Ishikawa (cell line): ENCODE data around the gene ALPI.
A peak's percentile ranks its signal among the peaks of the same experiment; 100 is the strongest.

ENCODE experiments used
- CEBPB ChIP-seq: IDR thresholded peaks from 2 replicates; pipeline ENCODE4 v1.6.1; 2012
- CREB1 ChIP-seq: IDR thresholded peaks from 2 replicates; pipeline ENCODE4 v1.6.1; 2012; ENCODE audit warnings: low read depth
- EGR1 ChIP-seq: IDR thresholded peaks from 2 replicates; pipeline ENCODE4 v1.6.1; 2012
- EP300 ChIP-seq: IDR thresholded peaks from 2 replicates; pipeline ENCODE4 v1.6.1; 2012; ENCODE audit warnings: borderline replicate concordance
- FOXM1 ChIP-seq: IDR thresholded peaks from 2 replicates; pipeline ENCODE4 v1.6.1; 2012; ENCODE audit warnings: low read depth, borderline replicate concordance
- MAX ChIP-seq: IDR thresholded peaks from 2 replicates; pipeline ENCODE4 v1.6.1; 2012
- NFIC ChIP-seq: IDR thresholded peaks from 2 replicates; pipeline ENCODE4 v1.6.1; 2012
- RAD21 ChIP-seq: IDR thresholded peaks from 2 replicates; pipeline ENCODE4 v1.6.1; 2012; ENCODE audit warnings: low read depth
- REST ChIP-seq: IDR thresholded peaks from 2 replicates; pipeline ENCODE4 v1.6.1; 2012; ENCODE audit warnings: low read depth, mild to moderate bottlenecking
- TAF1 ChIP-seq: IDR thresholded peaks from 2 replicates; pipeline ENCODE4 v1.6.1; 2012; ENCODE audit warnings: low read depth, mild to moderate bottlenecking
- TCF12 ChIP-seq: IDR thresholded peaks from 2 replicates; pipeline ENCODE4 v1.6.1; 2012; ENCODE audit warnings: low read depth
- TEAD4 ChIP-seq: IDR thresholded peaks from 2 replicates; pipeline ENCODE4 v1.6.1; 2012
- USF1 ChIP-seq: IDR thresholded peaks from 2 replicates; pipeline ENCODE4 v1.6.1; 2012
- YY1 ChIP-seq: IDR thresholded peaks from 2 replicates; pipeline ENCODE4 v1.6.1; 2012; ENCODE audit warnings: low read depth
- ZBTB7A ChIP-seq: IDR thresholded peaks from 2 replicates; pipeline ENCODE4 v1.6.1; 2012; ENCODE audit warnings: low read depth

The ALPI gene

GRCh38 chr2:232490221-232491138, 34.5 kb downstream of the ALPI start:
- no peak for TF ChIP-seq REST
- no peak for TF ChIP-seq RAD21
- TF ChIP-seq CEBPB = no peak
- TF ChIP-seq YY1 = no peak
- TF ChIP-seq ZBTB7A = no peak
- no peak for TF ChIP-seq USF1
- TF ChIP-seq EGR1 = no peak
- TF ChIP-seq FOXM1 = no peak
- no peak for TF ChIP-seq EP300

GRCh38 chr2:232491139-232491780, 35.3 kb downstream of the ALPI start:
- TF ChIP-seq MAX (no peak), EP300 (no peak), ZBTB7A (no peak), YY1 (no peak), TEAD4 (no peak), CEBPB (no peak), REST (no peak)

- TF ChIP-seq EGR1 (no peak), RAD21 (no peak), EP300 (no peak), CREB1 (no peak), YY1 (no peak), CEBPB (no peak), TAF1 (no peak), TCF12 (peak; percentile 41; the same call in 1 of the 2 replicates), MAX (peak; percentile 30; the same call in 1 of the 2 replicates), REST (no peak), FOXM1 (no peak), NFIC (peak; percentile 73; the same call in 1 of the 2 replicates), TEAD4 (no peak), ZBTB7A (no peak), USF1 (no peak)
These were observed 36.4 kb downstream of the ALPI start for GRCh38 chr2:232492236-232492848.
